Gastroesophageal sphincter (tissue), 4 donors: ENCODE data around the gene SHOX. TPM values are rescaled to one million over a fixed set of nuclear protein-coding genes. Genes with fewer than 3 reads are reported as not detected.

ENCODE experiments used
- ATAC-seq: fragments of 150-250 bp; one replicate; pipeline ENCODE4 v1.9.1; 2016; ENCODE audit warnings: mild to moderate bottlenecking, moderate library complexity
- H3K27ac ChIP-seq, 4 donors: fragments of 200-600 bp; sonication (generic) in 3 of 4; 1 replicate in 3 of 4; 2 replicates in 1 of 4; pipeline ENCODE4 v1.5.1; 2016 to 2019
- H3K27me3 ChIP-seq: fragments of 200-600 bp; sonication (generic); one replicate; pipeline ENCODE4 v1.5.1; 2019
- H3K36me3 ChIP-seq, 2 donors: fragments of 200-600 bp; sonication (generic); one replicate each; pipeline ENCODE4 v1.5.1; 2019; ENCODE audit warnings: control low read depth in 1 of 2
- H3K4me1 ChIP-seq, 3 donors: fragments of 200-600 bp; sonication (generic); 1 replicate in 2 of 3; 2 replicates in 1 of 3; pipeline ENCODE4 v1.5.1; 2016 to 2019; ENCODE audit warnings: control low read depth in 2 of 3
- H3K4me3 ChIP-seq, 2 donors: fragments of 200-600 bp; sonication (generic); one replicate each; pipeline ENCODE4 v1.5.1; 2019; ENCODE audit warnings: mild to moderate bottlenecking in 1 of 2, moderate library complexity in 1 of 2
- H3K9me3 ChIP-seq, 3 donors: fragments of 200-600 bp; sonication (generic); one replicate each; pipeline ENCODE4 v1.5.1; 2017 to 2019; ENCODE audit warnings: control low read depth in 2 of 3
- EP300 ChIP-seq: sonication (generic); formaldehyde crosslinking; IDR thresholded peaks from one replicate; pipeline ENCODE4 v1.6.1; 2017; ENCODE audit warnings: antibody characterized with exemption, mild to moderate bottlenecking
- POLR2A ChIP-seq, 2 donors: fragments of 450-650 bp; IDR thresholded peaks; one replicate each; pipeline ENCODE4 v1.6.1; 2017; ENCODE audit warnings: antibody characterized with exemption in 2 of 2, mild to moderate bottlenecking in 2 of 2, moderate library complexity in 1 of 2
- POLR2AphosphoS5 ChIP-seq: sonication (generic); formaldehyde crosslinking; IDR thresholded peaks from one replicate; pipeline ENCODE4 v1.6.1; 2017; ENCODE audit warnings: antibody characterized with exemption
- WGBS, 2 donors: methylation state at CpG; one replicate each; pipeline ENCODE4 v1.1.5; 2018; ENCODE audit warnings: low coverage in 1 of 2; 5-methylcytosine and 5-hydroxymethylcytosine counted together
- total RNA-seq, 4 donors: library from RNA; depleted of rRNA; stranded (reverse); fragments of >200 nt; gene quantifications; one replicate each; pipeline ENCODE4 v1.1.0, GENCODE V29; 2016
- TF ChIP-seq, protein P1 (sequence below), 4 experiments: fragments of 200-600 bp in 2 of 4; fragments of 450-650 bp in 2 of 4; sonication (generic) in 1 of 4; IDR thresholded peaks; one replicate each; pipeline ENCODE4 v1.5.1; 2017 to 2019; ENCODE audit warnings: antibody characterized with exemption in 4 of 4, mild to moderate bottlenecking in 2 of 4, moderate library complexity in 2 of 4

Gene SHOX
- total RNA-seq, 4 donors from 2014 or later, result not detected

DNA sequence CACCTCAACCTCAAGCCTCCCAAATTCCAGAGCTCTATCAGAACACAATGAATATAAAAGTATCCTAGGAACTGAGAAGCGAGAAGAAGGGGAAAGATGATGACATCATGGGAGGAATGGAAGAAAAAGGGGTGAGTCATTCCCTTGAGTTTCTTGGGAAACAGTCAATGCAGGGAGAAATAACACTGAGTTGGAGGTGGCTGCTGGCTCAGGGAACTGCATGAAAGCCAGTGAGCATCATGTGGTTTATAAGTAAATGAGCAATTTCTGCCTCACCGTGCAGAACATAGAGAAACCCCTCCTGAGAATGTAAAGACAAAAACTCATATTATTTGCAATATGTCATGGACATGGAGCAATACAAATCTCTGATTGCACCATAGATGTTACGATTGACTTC lies 73.3 kb downstream of the SHOX start:
- H3K9me3 ChIP-seq, result peaks cover 0 to 57% (median 0%) of the 10 kb centered on the region in 3 donors
- H3K4me3 ChIP-seq, result no peak overlapping the region
- H3K36me3 ChIP-seq, result no peaks in the 10 kb centered on the region
- H3K4me1 ChIP-seq, result no peaks in the 10 kb centered on the region
- no peak for ATAC-seq
- H3K27ac ChIP-seq, result no peak overlapping the region
- WGBS, 2 donors, result 75 to 83% methylated on average over 3 of the region's 3 CpGs
- H3K27me3 ChIP-seq, result no peaks in the 10 kb centered on the region
- TF ChIP-seq, protein P1, sequence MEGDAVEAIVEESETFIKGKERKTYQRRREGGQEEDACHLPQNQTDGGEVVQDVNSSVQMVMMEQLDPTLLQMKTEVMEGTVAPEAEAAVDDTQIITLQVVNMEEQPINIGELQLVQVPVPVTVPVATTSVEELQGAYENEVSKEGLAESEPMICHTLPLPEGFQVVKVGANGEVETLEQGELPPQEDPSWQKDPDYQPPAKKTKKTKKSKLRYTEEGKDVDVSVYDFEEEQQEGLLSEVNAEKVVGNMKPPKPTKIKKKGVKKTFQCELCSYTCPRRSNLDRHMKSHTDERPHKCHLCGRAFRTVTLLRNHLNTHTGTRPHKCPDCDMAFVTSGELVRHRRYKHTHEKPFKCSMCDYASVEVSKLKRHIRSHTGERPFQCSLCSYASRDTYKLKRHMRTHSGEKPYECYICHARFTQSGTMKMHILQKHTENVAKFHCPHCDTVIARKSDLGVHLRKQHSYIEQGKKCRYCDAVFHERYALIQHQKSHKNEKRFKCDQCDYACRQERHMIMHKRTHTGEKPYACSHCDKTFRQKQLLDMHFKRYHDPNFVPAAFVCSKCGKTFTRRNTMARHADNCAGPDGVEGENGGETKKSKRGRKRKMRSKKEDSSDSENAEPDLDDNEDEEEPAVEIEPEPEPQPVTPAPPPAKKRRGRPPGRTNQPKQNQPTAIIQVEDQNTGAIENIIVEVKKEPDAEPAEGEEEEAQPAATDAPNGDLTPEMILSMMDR (IDR thresholded peaks at IDR 0.05), result no peak
- TF ChIP-seq POLR2AphosphoS5 (no peak), EP300 (no peak), POLR2A (IDR thresholded peaks at IDR 0.05) (no peak)

Other genes with a start within 250 kb of the SHOX start
- gene PPP2R3B, start 243.9 kb upstream of the SHOX start, total RNA-seq, result 1 to 10 TPM; 3.8 to 6.5 (median 5.1) TPM